Measurements from ENCODE around the gene SHPK.

DNA sequence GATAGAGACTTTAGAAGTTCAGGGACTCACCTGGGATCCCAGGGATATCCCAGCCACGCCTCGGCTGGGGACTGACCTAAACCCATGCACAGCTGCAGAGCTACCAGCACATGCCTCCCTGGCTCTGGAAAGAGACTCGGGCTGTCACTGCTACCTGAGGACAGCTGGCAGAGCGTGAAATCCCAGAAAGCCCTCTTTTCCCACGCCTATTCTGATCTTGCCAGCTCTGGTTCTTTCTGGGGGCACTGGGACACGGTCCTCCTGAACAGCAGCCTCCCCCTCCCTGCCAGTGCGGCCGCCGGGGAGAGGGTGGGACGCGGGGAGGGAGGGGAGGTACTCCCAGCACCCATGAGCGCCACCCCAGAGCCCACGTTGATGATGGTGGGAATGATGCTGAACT is 49.1 kb upstream of the SHPK start:
- TF ChIP-seq POLR2A (IDR thresholded peaks at IDR 0.05; ENCODE audit: low read length) = no peak
- TF ChIP-seq GATA1 (IDR thresholded peaks at IDR 0.05; ENCODE audit: low read depth, low read length) = no peak

All from erythroblast (primary cell).